Stimulated activated CD8-positive, alpha-beta memory T cell treated with anti-CD3 and anti-CD28 coated beads, Interleukin-4, amount 100 ng/mL, for 48 hours (primary cell): ENCODE data around the gene RBMS1.

Experiments used
- DNase-seq: peaks from one replicate; pipeline ENCODE4 v3.0.0-alpha.2; 2020

Gene RBMS1

DNA sequence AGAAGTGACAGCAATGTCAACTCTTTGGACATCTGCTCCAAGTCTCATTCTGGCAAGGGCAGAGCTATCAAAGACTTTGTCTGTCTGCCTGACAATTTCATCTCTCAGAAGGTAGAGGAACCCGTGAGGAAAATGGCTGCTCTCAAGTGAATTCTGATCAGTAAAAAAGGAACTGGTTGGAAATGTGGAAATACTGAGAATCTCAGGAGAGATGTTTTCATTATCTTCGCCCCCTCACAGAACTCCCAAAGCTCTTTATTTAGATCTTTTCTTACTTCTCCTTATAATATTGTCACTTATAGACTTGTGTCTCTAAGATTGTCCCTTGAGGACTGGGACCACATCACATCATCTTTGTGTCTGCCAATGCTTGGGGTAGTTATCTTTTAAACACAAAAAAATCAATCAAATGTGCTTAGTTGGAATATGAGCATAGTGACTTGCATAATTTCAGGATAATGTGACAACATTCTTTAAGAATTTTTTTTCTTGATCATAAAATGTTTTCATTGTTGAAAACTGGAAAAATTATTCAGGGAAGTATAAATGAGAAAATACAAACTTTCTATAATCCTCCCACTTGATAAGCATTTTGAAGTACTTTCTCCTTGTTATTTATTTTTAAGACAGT, 225.3 kb downstream of the RBMS1 start:
- no peak for DNase-seq

DNA sequence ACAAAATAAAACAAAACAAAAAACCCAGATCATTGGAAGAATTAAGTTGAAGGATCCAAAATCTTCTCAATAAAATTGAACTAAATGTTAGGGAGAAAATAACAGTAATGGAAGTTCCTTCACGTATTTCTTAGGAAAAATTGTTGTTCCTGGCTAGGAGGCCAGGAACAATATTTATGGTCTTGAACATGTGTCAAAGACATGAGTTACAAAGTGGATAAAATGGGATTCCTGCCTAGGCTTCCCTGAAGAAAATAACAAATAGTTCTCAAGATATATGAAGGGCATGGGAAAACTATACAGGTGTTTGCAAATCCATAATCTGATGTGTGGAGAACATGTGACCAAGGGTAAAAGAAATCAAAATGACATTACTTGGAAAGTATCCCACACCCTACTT, 225.9 kb downstream of the RBMS1 start:
- no peak for DNase-seq

DNA sequence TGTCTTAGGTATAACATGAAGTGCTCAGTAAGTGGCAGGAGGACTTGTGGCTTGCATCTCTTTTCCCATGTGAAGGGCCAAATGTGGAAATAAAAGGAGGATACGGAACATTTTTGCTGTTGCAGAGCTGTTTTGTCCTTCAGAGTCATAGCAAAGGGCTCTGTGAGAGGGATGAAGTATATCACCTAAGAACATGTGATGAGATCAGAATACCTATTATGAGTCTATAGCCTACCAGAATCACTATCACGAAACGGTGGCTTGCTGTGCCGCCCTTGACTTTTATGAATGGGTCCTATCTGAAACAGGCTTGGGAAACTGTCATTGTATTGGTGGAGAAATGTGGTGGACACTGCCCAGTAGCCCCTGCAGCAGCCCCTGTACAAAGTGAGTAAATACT, 226.6 kb downstream of the RBMS1 start:
- no peak for DNase-seq

DNA sequence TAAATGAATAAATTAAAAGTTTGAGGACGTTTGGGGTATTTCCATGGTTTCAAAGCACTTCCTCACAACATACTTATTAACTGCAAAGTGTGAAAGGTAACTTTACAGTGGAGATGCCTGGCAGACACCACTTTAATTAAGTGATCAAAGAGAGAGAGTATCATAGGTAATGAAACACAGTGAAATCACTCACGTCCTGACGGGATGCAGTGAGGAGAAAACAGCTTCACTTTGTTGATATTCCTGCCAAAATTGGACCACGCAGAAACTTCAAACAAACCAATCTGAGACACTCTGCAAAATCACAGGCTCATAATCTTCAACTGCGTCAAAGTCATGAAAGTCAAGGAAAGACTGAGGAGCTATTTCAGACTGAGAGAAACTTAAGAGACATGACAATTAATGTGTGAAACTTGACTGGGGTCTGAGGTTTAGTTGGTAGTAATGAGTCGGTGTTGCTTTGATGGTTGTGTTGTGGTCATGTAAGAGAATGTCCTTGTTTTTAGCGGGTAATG, 227.5 kb downstream of the RBMS1 start:
- no peak for DNase-seq

GRCh38 chr2:160264308-160264707, 229.3 kb downstream of the RBMS1 start:
- DNase-seq = no peak

DNA sequence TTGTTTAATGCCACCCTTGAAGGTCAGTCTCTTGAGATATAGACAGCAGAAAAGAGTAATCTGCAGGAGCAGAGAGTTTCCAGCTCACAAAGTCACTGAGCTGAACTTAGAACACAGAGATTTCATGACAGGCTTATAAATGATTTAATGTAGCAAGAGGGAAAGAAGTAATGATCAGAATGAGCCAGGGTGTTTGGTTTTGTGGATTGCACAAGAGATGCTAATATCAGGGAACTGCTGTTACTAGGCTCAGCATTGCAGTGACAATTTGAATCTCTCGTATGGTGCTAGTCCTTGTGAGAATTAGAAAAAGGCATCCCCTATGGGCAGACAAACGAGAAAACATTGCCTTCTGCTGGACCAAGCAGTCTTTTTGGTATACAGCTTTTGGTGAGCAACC, 231.9 kb downstream of the RBMS1 start:
- DNase-seq = no peak

GRCh38 chr2:160258492-160258805, 235.2 kb downstream of the RBMS1 start:
- DNase-seq = no peak

GRCh38 chr2:160257743-160258491, 235.7 kb downstream of the RBMS1 start:
- no peak for DNase-seq

GRCh38 chr2:160257041-160257742, 236.4 kb downstream of the RBMS1 start:
- DNase-seq = no peak

- no peak for DNase-seq
These were observed 237.1 kb downstream of the RBMS1 start for GRCh38 chr2:160256507-160256906.

GRCh38 chr2:160255408-160255807, 238.2 kb downstream of the RBMS1 start:
- no peak for DNase-seq

GRCh38 chr2:160254189-160254762, 239.3 kb downstream of the RBMS1 start:
- no peak for DNase-seq

DNA sequence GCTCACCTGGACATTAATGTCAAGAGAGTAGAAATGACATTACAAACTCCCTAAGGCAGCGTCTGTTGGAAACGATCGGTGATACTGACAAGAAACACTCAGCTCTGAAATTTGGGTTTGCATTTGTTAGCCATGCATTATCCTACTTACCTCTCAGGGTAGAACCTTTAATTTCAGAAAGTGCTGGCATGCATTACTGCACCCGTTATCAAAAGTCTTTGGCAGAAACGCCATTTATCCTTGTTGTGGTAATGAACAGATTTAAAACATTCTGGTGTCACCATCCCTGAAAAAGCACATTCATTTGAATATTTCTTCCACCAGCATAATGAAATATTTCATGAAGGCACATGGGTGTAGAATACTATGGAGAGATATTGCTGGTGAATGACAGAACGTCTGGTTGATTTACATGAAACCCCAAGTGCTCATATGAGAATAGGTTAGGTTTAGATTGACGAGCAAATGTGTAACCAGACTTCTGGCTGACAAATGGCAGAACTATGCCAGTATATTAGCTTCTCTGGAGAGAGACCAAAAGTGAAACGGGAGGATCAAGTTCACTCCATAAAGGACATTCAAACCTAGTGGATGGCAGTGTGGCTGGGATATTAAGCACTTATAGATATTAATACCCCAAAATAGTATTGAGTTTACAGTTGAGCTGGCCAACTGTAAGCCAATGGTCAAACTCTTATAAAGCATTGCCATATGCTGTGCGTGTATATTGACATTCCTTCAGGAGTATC, 240.0 kb downstream of the RBMS1 start:
- DNase-seq = no peak

DNA sequence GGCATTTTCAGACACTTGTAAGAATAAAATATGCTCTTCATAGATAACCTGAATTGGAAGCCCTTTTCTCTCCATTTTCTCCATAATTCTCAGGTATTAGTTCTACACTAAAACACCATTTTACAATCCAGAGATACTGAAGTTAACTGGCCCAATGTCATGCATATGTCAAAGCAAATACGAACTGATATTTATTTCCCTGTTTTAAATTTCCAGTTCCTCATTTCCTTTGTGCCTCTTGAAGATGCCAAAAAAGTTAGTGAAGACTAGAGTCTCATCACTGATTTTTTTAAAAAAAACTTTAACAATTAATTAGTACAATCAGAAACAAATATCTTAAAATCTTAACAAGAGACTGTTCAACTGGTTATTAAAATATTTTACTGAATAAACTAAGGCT, 240.7 kb downstream of the RBMS1 start:
- no peak for DNase-seq

DNA sequence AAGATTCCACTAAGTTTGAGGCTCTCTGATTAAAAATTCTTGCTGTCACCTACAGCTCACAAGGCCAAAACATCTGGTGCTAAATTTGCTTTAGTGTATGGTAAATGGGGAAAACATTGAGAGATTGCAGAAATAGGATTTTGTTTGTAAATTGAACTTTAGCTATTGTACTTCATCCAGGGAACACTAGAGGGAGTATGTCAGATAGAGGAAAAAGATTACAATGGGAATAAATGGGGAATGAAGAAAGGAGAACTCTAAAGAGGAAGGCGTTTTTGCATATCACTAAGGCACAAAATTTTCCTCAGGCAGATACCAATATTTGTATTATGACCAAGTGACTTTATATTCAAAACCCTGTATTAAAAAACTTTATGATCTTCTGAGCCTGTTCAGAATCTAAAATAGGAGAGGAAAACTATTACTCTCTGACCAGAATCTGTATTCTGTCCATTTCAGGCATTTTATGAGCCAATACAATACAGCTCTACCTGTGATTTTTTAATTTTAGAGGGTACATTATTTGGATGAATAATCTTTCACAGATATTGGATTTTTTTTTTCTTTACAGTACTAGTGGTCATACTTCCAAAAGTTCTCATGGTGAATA, 241.2 kb downstream of the RBMS1 start:
- no peak for DNase-seq

GRCh38 chr2:160251569-160251968, 242.0 kb downstream of the RBMS1 start:
- DNase-seq = no peak

- no peak for DNase-seq
These were observed 243.7 kb downstream of the RBMS1 start for GRCh38 chr2:160249876-160250275.

- no peak for DNase-seq
These were observed 246.1 kb downstream of the RBMS1 start for GRCh38 chr2:160247296-160248035.

GRCh38 chr2:160246356-160246755, 247.3 kb downstream of the RBMS1 start:
- DNase-seq = no peak

DNA sequence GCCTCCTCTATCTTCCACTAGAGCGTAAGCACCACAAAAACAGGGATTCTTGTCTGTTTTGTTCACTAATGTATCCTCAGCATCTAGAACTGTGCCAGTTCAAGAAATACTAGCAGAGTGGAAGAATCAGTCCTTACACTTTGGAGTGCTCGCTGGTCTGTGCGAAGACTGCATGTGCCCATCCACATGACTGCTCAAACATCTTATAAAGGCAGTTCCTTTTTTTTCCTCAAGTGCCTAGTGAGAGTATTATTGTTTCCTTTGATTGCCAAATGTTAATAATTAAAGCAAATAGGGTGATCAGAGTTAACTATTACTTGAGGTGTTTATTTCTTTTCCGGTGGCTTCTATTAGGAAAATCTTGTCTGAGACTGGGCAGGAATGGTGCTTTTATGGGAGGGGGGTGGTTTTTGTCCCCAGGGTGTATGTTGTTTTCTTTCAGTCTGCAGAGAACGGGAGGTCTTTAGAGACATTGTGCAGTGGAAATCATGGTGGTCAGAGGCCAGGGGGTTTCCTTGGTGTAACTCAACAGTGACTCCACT, 247.9 kb downstream of the RBMS1 start:
- DNase-seq = no peak

GRCh38 chr2:160242893-160243564, 250.6 kb downstream of the RBMS1 start:
- no peak for DNase-seq
